GOT3 (cell line): ENCODE results near the gene BCAS3.
"Not testable (repeated sequence)": the region's sequence is repeated elsewhere in the genome, so short reads cannot be mapped to it uniquely, and the experiment has no call there.

ENCODE experiments used
- DNase-seq: peaks from one replicate; lab custom pipeline; 2025; ENCODE audit warnings: mixed read lengths; lab: John Stamatoyannopoulos, UW

Gene BCAS3

GRCh38 chr17:61340431-61341209 lies 663.0 kb downstream of the BCAS3 start:
- no peak for DNase-seq

- DNase-seq = no peak
Observed at GRCh38 chr17:61343576-61343975, 665.9 kb downstream of the BCAS3 start.

DNA sequence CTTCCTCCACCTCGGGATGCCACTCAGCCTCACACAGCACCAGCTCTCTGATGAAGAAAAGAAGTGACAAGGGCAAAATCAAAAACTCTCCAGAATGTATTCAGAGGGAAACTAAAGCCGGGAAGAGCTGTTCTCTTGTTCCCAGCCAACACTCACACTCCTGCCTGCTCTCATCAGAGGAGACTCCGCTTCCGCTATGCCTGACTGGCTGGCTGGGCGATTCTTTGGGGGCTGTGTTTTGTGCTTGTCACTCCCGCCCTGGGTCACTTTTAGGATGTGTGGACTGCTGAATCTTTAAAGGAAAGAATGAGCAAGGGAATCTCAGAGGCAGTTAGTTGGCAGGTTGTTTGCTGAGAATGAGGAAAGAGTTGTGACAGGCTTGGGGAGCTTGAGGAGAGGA lies 667.4 kb downstream of the BCAS3 start:
- no peak for DNase-seq

- no peak for DNase-seq
Observed at GRCh38 chr17:61345825-61346666, 668.4 kb downstream of the BCAS3 start.

DNA sequence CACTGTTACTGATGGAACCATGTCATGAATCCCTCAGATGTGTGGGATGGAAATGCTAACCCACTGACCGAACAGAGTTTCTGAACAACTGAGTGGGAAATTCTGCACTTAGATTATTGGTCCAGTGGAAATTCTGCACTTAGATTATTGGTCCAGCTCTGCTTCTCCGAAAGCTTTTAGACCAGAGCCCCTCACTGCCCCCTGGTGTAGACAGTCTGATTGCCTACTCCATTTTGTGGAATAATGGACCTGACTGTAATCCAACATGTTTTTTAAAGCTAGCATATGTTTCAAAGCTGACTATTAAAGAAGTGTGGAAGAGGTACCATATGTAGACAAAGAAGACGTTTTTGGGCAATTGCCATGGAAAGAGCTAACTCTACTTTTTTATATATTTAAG lies 671.7 kb downstream of the BCAS3 start:
- no peak for DNase-seq

GRCh38 chr17:61351745-61352407 lies 674.2 kb downstream of the BCAS3 start:
- no peak for DNase-seq

- DNase-seq = no peak
Observed at GRCh38 chr17:61352408-61352770, 674.7 kb downstream of the BCAS3 start.

- DNase-seq = no peak
Observed at GRCh38 chr17:61352781-61353491, 675.3 kb downstream of the BCAS3 start.

DNA sequence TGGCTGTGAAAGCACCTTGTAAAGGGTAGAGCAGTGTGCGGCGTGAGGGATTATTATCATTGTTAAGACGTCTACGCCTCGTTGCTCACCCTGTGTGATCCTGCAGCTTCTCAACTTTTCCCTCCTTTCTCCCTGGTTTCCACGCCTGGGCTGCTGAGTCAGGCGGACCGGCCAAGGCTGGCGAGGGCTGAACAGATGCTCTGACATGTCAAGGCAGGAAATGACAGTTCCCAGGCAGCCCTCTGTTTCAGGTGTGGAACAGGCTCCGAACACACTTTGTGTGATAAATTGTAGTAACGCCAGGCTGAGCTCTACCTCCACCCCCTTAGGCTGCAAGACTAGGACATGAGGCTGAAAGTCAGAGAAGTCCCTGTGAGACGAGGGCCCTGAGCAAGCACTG lies 676.0 kb downstream of the BCAS3 start:
- DNase-seq = no peak

- DNase-seq = no peak
Observed at GRCh38 chr17:61354895-61355874, 677.5 kb downstream of the BCAS3 start.

GRCh38 chr17:61357061-61357460 lies 679.4 kb downstream of the BCAS3 start:
- not testable (repeated sequence) for DNase-seq

- not testable (repeated sequence) for DNase-seq
Observed at GRCh38 chr17:61359513-61359912, 681.9 kb downstream of the BCAS3 start.

- no peak for DNase-seq
Observed at GRCh38 chr17:61360318-61360943, 682.8 kb downstream of the BCAS3 start.

- DNase-seq = no peak
Observed at GRCh38 chr17:61361084-61361483, 683.4 kb downstream of the BCAS3 start.

DNA sequence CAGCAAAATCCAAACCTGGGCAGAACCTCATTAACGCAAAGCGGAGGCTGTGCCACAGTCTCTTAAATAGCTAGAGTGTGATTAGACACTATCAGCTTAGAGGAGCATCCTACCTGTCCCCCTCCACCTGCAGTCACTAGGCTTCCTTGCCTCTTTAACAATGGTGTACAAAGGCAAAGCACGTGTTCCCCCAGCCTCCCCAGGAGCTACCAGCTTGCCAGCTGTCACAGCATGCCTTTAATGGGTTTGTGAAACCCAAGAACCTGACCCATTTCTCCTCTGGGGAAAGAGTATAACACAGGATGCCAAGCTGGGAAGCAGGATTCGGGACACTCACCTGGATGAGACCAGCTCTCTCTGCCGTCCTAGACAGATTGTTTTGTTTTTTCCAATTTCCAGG lies 684.7 kb downstream of the BCAS3 start:
- DNase-seq = no peak

DNA sequence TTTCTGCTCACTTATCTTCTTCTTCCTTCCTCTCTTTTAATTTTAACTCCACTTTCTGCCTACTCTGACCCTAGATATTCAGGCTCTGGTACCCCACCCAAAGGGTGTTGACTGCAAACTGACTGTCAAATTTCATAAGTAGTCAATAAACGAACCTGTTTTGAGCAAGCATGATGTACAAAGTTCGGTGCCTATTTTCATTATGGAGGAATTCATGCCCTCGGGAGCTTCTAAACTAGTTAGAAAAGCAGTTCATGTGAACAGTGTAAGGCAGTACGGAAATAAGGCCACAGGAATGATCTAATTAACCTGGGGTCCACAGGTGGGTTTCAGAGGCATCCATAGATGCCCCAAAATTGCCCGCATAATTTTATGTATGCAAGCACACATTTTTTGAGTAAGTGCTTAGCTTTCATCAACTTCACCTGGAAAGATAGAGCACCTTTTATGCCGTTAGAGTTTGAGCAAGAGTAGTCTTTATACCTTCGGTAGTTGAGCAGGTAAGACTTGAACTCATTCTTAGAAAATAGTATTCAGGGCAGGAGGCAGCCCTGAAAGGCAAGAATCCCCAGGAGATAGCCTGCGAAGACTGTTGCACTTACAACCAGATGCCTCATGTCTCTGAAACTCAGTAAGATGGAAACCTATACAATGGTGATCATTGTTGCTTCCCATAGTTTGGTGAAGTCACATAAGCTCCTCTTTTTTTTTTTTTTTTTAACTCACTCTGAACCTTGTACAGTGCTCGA lies 685.4 kb downstream of the BCAS3 start:
- DNase-seq = no peak

DNA sequence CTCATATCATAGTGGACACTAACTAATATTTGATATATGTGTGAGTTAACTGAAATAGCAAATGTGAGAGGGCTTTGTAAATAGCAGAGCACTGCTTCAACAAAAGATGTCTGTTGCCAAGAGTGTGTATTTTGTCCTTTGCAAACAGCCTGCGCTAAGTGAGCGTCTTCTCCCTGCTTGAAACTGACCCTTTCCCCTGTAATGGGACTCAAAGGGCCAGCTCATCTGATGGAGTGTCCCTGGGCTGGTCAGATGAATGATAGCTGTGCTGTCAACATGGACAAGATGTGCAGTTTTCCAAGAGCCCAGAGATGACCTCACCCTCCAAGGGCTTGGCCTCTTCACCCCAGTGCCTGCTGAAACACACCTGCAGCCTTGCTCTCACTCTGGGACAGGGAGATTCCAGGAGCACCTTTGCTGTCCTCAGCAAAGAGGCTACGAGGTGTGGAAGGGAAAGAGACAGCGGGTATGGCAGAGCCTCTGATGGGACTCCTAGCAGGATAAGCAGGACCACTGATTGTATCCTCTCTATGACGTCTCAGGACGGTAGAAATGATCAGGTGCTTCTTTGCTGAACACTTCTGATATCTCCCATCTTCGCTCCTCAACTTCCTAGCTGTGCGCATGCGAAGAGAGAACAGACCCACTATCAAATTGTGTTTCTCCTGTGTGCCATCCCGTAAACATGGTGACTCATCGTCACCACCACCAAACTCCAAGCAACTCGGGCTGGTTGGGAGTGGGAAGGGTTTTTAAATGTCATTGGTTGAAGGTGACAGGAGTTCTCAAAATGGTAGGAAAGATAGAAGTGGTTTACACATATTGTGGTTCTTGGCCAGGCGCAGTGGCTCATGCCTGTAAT lies 686.2 kb downstream of the BCAS3 start:
- DNase-seq = no peak

DNA sequence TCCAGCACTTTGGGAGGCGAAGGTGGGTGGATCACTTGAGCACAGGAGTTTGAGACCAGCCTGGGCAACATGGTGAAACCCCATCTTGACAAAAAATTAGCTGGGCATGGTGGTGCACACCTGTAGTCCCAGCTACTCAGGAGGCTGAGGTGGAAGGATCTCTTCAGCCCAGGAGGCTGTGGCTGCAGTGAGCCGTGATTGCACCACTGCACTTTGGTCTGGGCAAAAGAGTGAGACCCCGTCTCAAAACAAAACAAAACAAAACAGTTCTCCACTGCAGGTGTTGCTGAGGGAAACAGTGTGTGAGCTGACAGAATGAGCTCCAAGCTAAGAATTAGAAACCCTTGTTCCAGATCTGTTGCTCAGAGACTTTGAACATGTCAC lies 686.8 kb downstream of the BCAS3 start:
- DNase-seq = no peak
